SIG-M5 treated with dmso at 0.1 percent for 504 hours (cell line): ENCODE results near the gene MTRR.

Experiments used
- DNase-seq: peaks from one replicate; lab custom pipeline; 2025; ENCODE audit not compliant: unreplicated experiment; lab: John Stamatoyannopoulos, UW

MTRR gene

GRCh38 chr5:7856855-7857254 is 12.1 kb upstream of the MTRR start:
- DNase-seq, result peak; percentile 60

- DNase-seq, result no peak
Observed at GRCh38 chr5:7857361-7857760, 11.6 kb upstream of the MTRR start.

- DNase-seq, result no peak
Observed at GRCh38 chr5:7857926-7858632, 10.9 kb upstream of the MTRR start.

GRCh38 chr5:7866196-7866595 is 2.8 kb upstream of the MTRR start:
- no peak for DNase-seq

GRCh38 chr5:7867260-7867659 is 1.7 kb upstream of the MTRR start:
- DNase-seq, result no peak

GRCh38 chr5:7868427-7868772 is 548 bp upstream of the MTRR start:
- DNase-seq, result peak; percentile 45

GRCh38 chr5:7869474-7870136 is 657 bp downstream of the MTRR start:
- no peak for DNase-seq

- DNase-seq, result no peak
Observed at GRCh38 chr5:7871653-7872052, 2.7 kb downstream of the MTRR start.

- DNase-seq, result no peak
Observed at GRCh38 chr5:7872517-7873130, 3.7 kb downstream of the MTRR start.

- no peak for DNase-seq
Observed at GRCh38 chr5:7873216-7873615, 4.3 kb downstream of the MTRR start.

GRCh38 chr5:7874639-7875038 is 5.7 kb downstream of the MTRR start:
- no peak for DNase-seq

- DNase-seq, result no peak
Observed at GRCh38 chr5:7875151-7875550, 6.2 kb downstream of the MTRR start.

- peak; percentile 35 for DNase-seq
Observed at GRCh38 chr5:7876867-7877266, 7.9 kb downstream of the MTRR start.

- DNase-seq, result no peak
Observed at GRCh38 chr5:7877851-7878250, 8.9 kb downstream of the MTRR start.

- DNase-seq, result peak; percentile 98
Observed at GRCh38 chr5:7878381-7878873, 9.5 kb downstream of the MTRR start.

- DNase-seq, result peak; percentile 69
Observed at GRCh38 chr5:7881091-7881490, 12.1 kb downstream of the MTRR start.

- DNase-seq, result no peak
Observed at GRCh38 chr5:7881816-7882215, 12.9 kb downstream of the MTRR start.

GRCh38 chr5:7882926-7883325 is 14.0 kb downstream of the MTRR start:
- no peak for DNase-seq

- DNase-seq, result no peak
Observed at GRCh38 chr5:7884491-7885267, 15.7 kb downstream of the MTRR start.

- DNase-seq, result peak; percentile 34
Observed at GRCh38 chr5:7886849-7887475, 18.0 kb downstream of the MTRR start.

- DNase-seq, result no peak
Observed at GRCh38 chr5:7888901-7889300, 20.0 kb downstream of the MTRR start.
